Measurements from ENCODE around the gene GTPBP3. TPM values are rescaled to one million over a fixed set of nuclear protein-coding genes. Genes with fewer than 3 reads are reported as not detected.
A peak's percentile ranks its signal among the peaks of the same experiment; 100 is the strongest.
"Not testable (repeated sequence)": the region's sequence is repeated elsewhere in the genome, so short reads cannot be mapped to it uniquely, and the experiment has no call there.

GTPBP3 gene
- total RNA-seq, 3 donors from 2014 or later (not counting 1 experiment from before 2014, with no cell fraction given) = 21.6 to 33.0 (median 27.7) TPM

DNA sequence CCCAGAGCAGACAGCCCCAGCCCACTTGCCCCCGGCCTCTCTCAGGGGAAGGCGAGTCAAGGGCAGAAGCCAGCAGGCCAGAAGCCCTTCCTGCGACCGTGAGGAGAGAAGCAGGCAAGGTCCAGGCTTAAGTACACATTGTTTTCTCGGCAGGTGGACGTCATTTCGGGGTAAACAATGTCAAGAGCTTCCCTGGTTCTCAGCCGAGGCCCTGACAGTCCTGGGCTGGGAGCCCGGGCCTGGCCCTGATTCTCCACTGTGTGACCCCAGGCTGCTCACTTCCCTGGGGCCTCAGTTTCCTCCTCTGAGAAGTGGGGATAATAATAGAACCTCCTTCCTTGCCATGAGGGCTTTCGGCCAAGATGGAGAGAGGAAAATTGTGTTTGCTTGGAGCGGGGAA is 20.4 kb downstream of the GTPBP3 start:
- Histone ChIP-seq H3K27ac (ENCODE audit: low read length) (no peak overlapping the region), H3K4me3 (ENCODE audit: low read length) (no peak overlapping the region), H3K9me3 (ENCODE audit: control insufficient read depth, insufficient read depth, low read length) (no peaks in the 10 kb centered on the region), H3K36me3 (ENCODE audit: control insufficient read depth, insufficient read depth, low read length) (no peaks in the 10 kb centered on the region), H3K4me1 (ENCODE audit: control insufficient read depth, insufficient read depth, low read length) (no peaks in the 10 kb centered on the region), H3K27me3 (ENCODE audit: control insufficient read depth, insufficient read depth, low read length) (no peaks in the 10 kb centered on the region)
- 92% methylated on average over 9 of the region's 11 CpGs for WGBS (ENCODE audit: insufficient coverage)
- Mint-ChIP-seq H3K4me1 (no peaks in the 10 kb centered on the region), H3K27ac (no peak overlapping the region), H3K4me3 (no peak overlapping the region), H3K27me3 (ENCODE audit: low read depth in 2 of 2) (peaks cover 0 to 11% of the 10 kb centered on the region in 2 donors), H3K9me3 (no peaks in the 10 kb centered on the region), H3K36me3 (no peaks in the 10 kb centered on the region)
- intact Hi-C loops (cut with micrococcal nuclease) = no loop called here
- no peak for ATAC-seq
- no peak for TF ChIP-seq CTCF (IDR thresholded peaks at IDR 0.05)
- DNase-seq = no peak

- Mint-ChIP-seq H3K27me3 (ENCODE audit: low read depth in 2 of 2) (peaks cover 0 to 8% of the 10 kb centered on the region in 2 donors), H3K36me3 (no peaks in the 10 kb centered on the region), H3K4me1 (no peaks in the 10 kb centered on the region), H3K27ac (no peak overlapping the region), H3K9me3 (no peaks in the 10 kb centered on the region), H3K4me3 (no peak overlapping the region)
- WGBS (ENCODE audit: insufficient coverage) = 87% methylated on average over 7 of the region's 7 CpGs
- Histone ChIP-seq H3K27me3 (ENCODE audit: control insufficient read depth, insufficient read depth, low read length) (no peaks in the 10 kb centered on the region), H3K36me3 (ENCODE audit: control insufficient read depth, insufficient read depth, low read length) (no peaks in the 10 kb centered on the region), H3K27ac (ENCODE audit: low read length) (no peak overlapping the region), H3K4me1 (ENCODE audit: control insufficient read depth, insufficient read depth, low read length) (no peaks in the 10 kb centered on the region), H3K4me3 (ENCODE audit: low read length) (no peak overlapping the region), H3K9me3 (ENCODE audit: control insufficient read depth, insufficient read depth, low read length) (no peaks in the 10 kb centered on the region)
- ATAC-seq (no peak), DNase-seq (no peak)
- TF ChIP-seq CTCF (IDR thresholded peaks at IDR 0.05) = no peak
- intact Hi-C loops (cut with micrococcal nuclease) = no loop called here
Measured at GRCh38 chr19:17358395-17358794, 21.0 kb downstream of the GTPBP3 start.

DNA sequence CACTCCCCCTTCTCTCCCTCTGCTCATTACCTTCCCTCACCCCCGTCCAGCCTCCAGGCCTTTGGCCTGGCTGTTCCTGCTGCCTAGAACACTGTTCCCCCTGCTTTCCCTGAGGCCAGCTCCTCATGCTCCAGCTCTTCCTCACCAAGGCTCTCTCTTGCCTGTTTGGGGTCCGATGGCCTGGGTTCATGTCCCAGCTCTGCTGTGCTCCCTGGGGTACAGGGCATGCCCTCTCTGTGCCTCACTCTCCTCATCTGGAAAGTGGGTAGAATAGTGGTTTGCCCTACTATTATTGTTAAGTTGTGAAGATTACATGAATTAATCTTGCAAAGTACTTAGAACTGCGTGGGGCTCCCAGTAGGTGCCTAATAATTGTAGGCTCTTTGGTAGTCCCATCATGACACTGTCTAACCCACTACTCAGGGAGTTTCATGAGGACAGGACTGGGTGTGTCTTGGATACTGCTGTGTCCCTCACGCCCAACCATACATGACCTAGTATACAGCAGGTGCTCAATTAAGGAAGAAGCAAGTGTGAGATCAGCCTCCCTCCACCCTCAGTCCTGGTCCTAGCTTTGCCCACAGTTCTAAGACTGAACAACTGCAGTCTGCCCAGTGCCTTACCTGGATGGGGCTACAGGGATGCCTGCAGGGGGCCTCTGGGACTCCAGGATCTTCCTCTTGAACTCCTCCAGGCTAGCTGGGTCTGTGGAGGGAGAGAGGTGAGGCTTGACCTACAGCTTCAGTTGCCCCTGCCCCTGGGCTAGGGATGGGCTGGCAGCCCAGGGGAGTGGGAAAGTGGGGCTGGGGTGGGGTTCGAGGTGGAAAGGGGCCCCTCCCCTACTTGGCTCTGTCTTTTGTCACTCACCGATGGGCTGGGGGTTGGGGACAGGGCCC is 22.8 kb downstream of the GTPBP3 start:
- ATAC-seq (peak in 1 of 3 donors; percentile 10), DNase-seq (no peak)
- Mint-ChIP-seq H3K4me3 (no peak overlapping the region), H3K27ac (no peak overlapping the region), H3K27me3 (ENCODE audit: low read depth in 2 of 2) (peaks cover 0 to 5% of the 10 kb centered on the region in 2 donors), H3K36me3 (no peaks in the 10 kb centered on the region), H3K4me1 (no peaks in the 10 kb centered on the region), H3K9me3 (no peaks in the 10 kb centered on the region)
- no peaks in the 10 kb centered on the region for H3K4me1 ChIP-seq (ENCODE audit: control insufficient read depth, insufficient read depth, low read length)
- H3K9me3 ChIP-seq (ENCODE audit: control insufficient read depth, insufficient read depth, low read length) = no peaks in the 10 kb centered on the region
- H3K27ac ChIP-seq (ENCODE audit: low read length) = no peak overlapping the region
- H3K36me3 ChIP-seq (ENCODE audit: control insufficient read depth, insufficient read depth, low read length) = no peaks in the 10 kb centered on the region
- intact Hi-C loops (cut with micrococcal nuclease) = no loop called here
- H3K4me3 ChIP-seq (ENCODE audit: low read length) = no peak overlapping the region
- 89% methylated on average over 6 of the region's 6 CpGs for WGBS (ENCODE audit: insufficient coverage)
- TF ChIP-seq CTCF (IDR thresholded peaks at IDR 0.05) = no peak
- H3K27me3 ChIP-seq (ENCODE audit: control insufficient read depth, insufficient read depth, low read length) = no peaks in the 10 kb centered on the region

GRCh38 chr19:17363852-17364605 is 26.7 kb downstream of the GTPBP3 start:
- DNase-seq = not testable (repeated sequence)

More at GRCh38 chr19:17363852-17364605, 26.7 kb downstream of the GTPBP3 start:
- intact Hi-C loops (cut with micrococcal nuclease); H3K27me3 Mint-ChIP-seq (ENCODE audit: low read depth in 2 of 2); H3K4me3 Mint-ChIP-seq; H3K27me3 ChIP-seq (ENCODE audit: control insufficient read depth, insufficient read depth, low read length); H3K4me3 ChIP-seq (ENCODE audit: low read length); H3K4me1 Mint-ChIP-seq; H3K27ac Mint-ChIP-seq; H3K9me3 Mint-ChIP-seq; H3K36me3 Mint-ChIP-seq; ATAC-seq; H3K27ac ChIP-seq (ENCODE audit: low read length); H3K36me3 ChIP-seq (ENCODE audit: control insufficient read depth, insufficient read depth, low read length); H3K4me1 ChIP-seq (ENCODE audit: control insufficient read depth, insufficient read depth, low read length); H3K9me3 ChIP-seq (ENCODE audit: control insufficient read depth, insufficient read depth, low read length): not testable (repeated sequence)
- 96% methylated on average over 15 of the region's 20 CpGs for WGBS (ENCODE audit: insufficient coverage)

All from natural killer cell (primary cell).